Fibroblast of the aortic adventitia (primary cell): Measurements from ENCODE around the gene CYP2E1. TPM values are rescaled to one million over a fixed set of nuclear protein-coding genes. Genes with fewer than 3 reads are reported as not detected.
"Not testable (repeated sequence)": the region's sequence is repeated elsewhere in the genome, so short reads cannot be mapped to it uniquely, and the experiment has no call there.

ENCODE experiments used
- DNase-seq: peaks from one replicate; pipeline ENCODE4 v3.0.0-alpha.2; 2010; ENCODE audit warnings: low read depth
- H3K4me3 ChIP-seq: 2 replicates; pipeline ENCODE4 v1.5.1; 2011; ENCODE audit warnings: low read depth, mild to moderate bottlenecking, control low read depth, low read length, moderate library complexity
- CTCF ChIP-seq: IDR thresholded peaks from 2 replicates; pipeline ENCODE4 v1.5.1; 2011; ENCODE audit warnings: mild to moderate bottlenecking, low read length, control low read depth, inconsistent platforms; ENCODE audit not compliant: insufficient read depth
- total RNA-seq: library from RNA; depleted of rRNA; stranded (reverse); fragments of >200 nt; gene quantifications from 2 replicates; pipeline ENCODE4 v1.2.3, GENCODE V29; 2012; ENCODE audit warnings: low replicate concordance

CYP2E1 gene
- total RNA-seq, 1 donor: 0.36 TPM

GRCh38 chr10:133559216-133559615 lies 32.1 kb downstream of the CYP2E1 start:
- no peak for TF ChIP-seq CTCF
- no peak for DNase-seq
- no peak overlapping the region for H3K4me3 ChIP-seq

GRCh38 chr10:133564816-133565215 lies 37.7 kb downstream of the CYP2E1 start:
- TF ChIP-seq CTCF: no peak
- H3K4me3 ChIP-seq: no peak overlapping the region
- no peak for DNase-seq

- no peak within 1 kb of the TSS for H3K4me3 ChIP-seq
- TF ChIP-seq CTCF: no peak
- no peak for DNase-seq
Measured at GRCh38 chr10:133565441-133566294, 38.5 kb downstream of the CYP2E1 start, which contains the start of gene SYCE1. TSS of gene SYCE1 (minus strand) at chr10:133565583. CDS start at chr10:133565529, 54 bp downstream.

GRCh38 chr10:133567119-133567518 lies 40.0 kb downstream of the CYP2E1 start:
- TF ChIP-seq CTCF: no peak
- H3K4me3 ChIP-seq: no peak overlapping the region
- no peak for DNase-seq

GRCh38 chr10:133567609-133568286 lies 40.6 kb downstream of the CYP2E1 start:
- no peak overlapping the region for H3K4me3 ChIP-seq
- no peak for DNase-seq
- TF ChIP-seq CTCF: no peak

- H3K4me3 ChIP-seq: no peak overlapping the region
- no peak for TF ChIP-seq CTCF
- DNase-seq: no peak
Measured at GRCh38 chr10:133568287-133568614, 41.1 kb downstream of the CYP2E1 start.

GRCh38 chr10:133568831-133569527 lies 41.8 kb downstream of the CYP2E1 start:
- not testable (repeated sequence) for DNase-seq

GRCh38 chr10:133569801-133570200 lies 42.6 kb downstream of the CYP2E1 start:
- not testable (repeated sequence) for H3K4me3 ChIP-seq, DNase-seq

More at GRCh38 chr10:133568831-133569527, 41.8 kb downstream of the CYP2E1 start:
- not testable (repeated sequence) for H3K4me3 ChIP-seq

- not testable (repeated sequence) for DNase-seq, H3K4me3 ChIP-seq
Measured at GRCh38 chr10:133572055-133572454, 44.9 kb downstream of the CYP2E1 start.

- not testable (repeated sequence) for H3K4me3 ChIP-seq, DNase-seq
Measured at GRCh38 chr10:133573460-133573859, 46.3 kb downstream of the CYP2E1 start.
